ENCODE data around the gene CYP19A1.

The CYP19A1 gene

GRCh38 chr15:51366920-51367319 is 28.5 kb upstream of the CYP19A1 start:
- TF ChIP-seq, protein P1, sequence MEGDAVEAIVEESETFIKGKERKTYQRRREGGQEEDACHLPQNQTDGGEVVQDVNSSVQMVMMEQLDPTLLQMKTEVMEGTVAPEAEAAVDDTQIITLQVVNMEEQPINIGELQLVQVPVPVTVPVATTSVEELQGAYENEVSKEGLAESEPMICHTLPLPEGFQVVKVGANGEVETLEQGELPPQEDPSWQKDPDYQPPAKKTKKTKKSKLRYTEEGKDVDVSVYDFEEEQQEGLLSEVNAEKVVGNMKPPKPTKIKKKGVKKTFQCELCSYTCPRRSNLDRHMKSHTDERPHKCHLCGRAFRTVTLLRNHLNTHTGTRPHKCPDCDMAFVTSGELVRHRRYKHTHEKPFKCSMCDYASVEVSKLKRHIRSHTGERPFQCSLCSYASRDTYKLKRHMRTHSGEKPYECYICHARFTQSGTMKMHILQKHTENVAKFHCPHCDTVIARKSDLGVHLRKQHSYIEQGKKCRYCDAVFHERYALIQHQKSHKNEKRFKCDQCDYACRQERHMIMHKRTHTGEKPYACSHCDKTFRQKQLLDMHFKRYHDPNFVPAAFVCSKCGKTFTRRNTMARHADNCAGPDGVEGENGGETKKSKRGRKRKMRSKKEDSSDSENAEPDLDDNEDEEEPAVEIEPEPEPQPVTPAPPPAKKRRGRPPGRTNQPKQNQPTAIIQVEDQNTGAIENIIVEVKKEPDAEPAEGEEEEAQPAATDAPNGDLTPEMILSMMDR (IDR thresholded peaks at IDR 0.05; ENCODE audit: insufficient read depth, low read length, missing control alignments) = no peak
- DNase-seq (ENCODE audit: low read depth, low spot score) = no peak
- ChIA-PET CTCF (interaction anchor here (8.6 kb wide), 1 partner anchor 14 kb away, joined by 70 read pairs; no protein-coding TSS in a partner anchor), POLR2A (no interaction called here)
- H3K4me3 ChIP-seq (ENCODE audit: low read depth, low read length) = no peak overlapping the region

- ChIA-PET POLR2A (no interaction called here), CTCF (interaction anchor here (8.6 kb wide), 1 partner anchor 15 kb away, joined by 70 read pairs; no protein-coding TSS in a partner anchor)
- TF ChIP-seq, protein P1 (IDR thresholded peaks at IDR 0.05; ENCODE audit: insufficient read depth, low read length, missing control alignments) = no peak
- no peak overlapping the region for H3K4me3 ChIP-seq (ENCODE audit: low read depth, low read length)
- DNase-seq (ENCODE audit: low read depth, low spot score) = no peak
Measured at GRCh38 chr15:51366071-51366470, 27.7 kb upstream of the CYP19A1 start.

GRCh38 chr15:51365417-51365816 is 27.0 kb upstream of the CYP19A1 start:
- no peak for DNase-seq (ENCODE audit: low read depth, low spot score)
- POLR2A ChIA-PET = no interaction called here
- no peak overlapping the region for H3K4me3 ChIP-seq (ENCODE audit: low read depth, low read length)
- TF ChIP-seq, protein P1 (IDR thresholded peaks at IDR 0.05; ENCODE audit: insufficient read depth, low read length, missing control alignments) = no peak
- CTCF ChIA-PET = interaction anchor here (1.3 to 8.6 kb wide), 2 partner anchors 13 to 16 kb away, joined by 3 to 70 read pairs; no protein-coding TSS in a partner anchor

GRCh38 chr15:51363383-51363782 is 25.0 kb upstream of the CYP19A1 start:
- no peak for DNase-seq (ENCODE audit: low read depth, low spot score)
- POLR2A ChIA-PET = no interaction called here
- CTCF ChIA-PET = interaction anchor here (1.0 to 2.1 kb wide), 6 partner anchors 12 to 200 kb away, joined by 3 to 6 read pairs (median 4); no protein-coding TSS in a partner anchor
- TF ChIP-seq, protein P1 (IDR thresholded peaks at IDR 0.05; ENCODE audit: insufficient read depth, low read length, missing control alignments) = no peak
- H3K4me3 ChIP-seq (ENCODE audit: low read depth, low read length) = no peak overlapping the region

DNA sequence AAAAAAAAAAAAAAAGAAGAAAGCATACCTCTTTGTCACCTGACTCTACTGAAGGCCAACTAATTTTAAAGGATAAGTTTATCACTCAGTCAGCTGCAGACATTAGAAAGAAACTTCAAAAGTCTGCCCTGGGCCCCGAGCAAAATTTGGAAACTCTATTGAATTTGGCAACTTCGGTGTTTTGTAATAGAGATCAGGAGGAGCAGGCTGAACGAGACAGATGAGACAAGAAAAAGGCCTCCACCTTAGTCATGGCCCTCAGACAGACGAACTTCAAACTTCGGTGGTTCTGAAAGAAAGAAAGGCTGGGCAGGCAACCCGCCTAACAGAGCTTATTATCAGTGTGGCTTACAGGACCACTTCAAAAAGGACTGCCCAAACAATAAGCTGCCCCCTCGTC is 21.6 kb upstream of the CYP19A1 start:
- no peak for DNase-seq (ENCODE audit: low read depth, low spot score)
- CTCF ChIA-PET = no interaction called here
- POLR2A ChIA-PET = no interaction called here
- no peak overlapping the region for H3K4me3 ChIP-seq (ENCODE audit: low read depth, low read length)
- TF ChIP-seq, protein P1 (IDR thresholded peaks at IDR 0.05; ENCODE audit: insufficient read depth, low read length, missing control alignments) = no peak

- POLR2A ChIA-PET = no interaction called here
- DNase-seq (ENCODE audit: low read depth, low spot score) = no peak
- no peak overlapping the region for H3K4me3 ChIP-seq (ENCODE audit: low read depth, low read length)
- TF ChIP-seq, protein P1 (IDR thresholded peaks at IDR 0.05; ENCODE audit: insufficient read depth, low read length, missing control alignments) = no peak
- CTCF ChIA-PET = no interaction called here
Measured at GRCh38 chr15:51356983-51357382, 18.6 kb upstream of the CYP19A1 start.
